ENCODE data around the gene IFNL2. TPM values are rescaled to one million over a fixed set of nuclear protein-coding genes. Genes with fewer than 3 reads are reported as not detected.

Gene IFNL2
- total RNA-seq, 4 donors from 2014 or later: not detected

- Histone ChIP-seq H3K9me3 (no peaks in the 10 kb centered on the region), H3K4me3 (no peak overlapping the region), H3K27me3 (peaks cover 0 to 26% (median 0%) of the 10 kb centered on the region in 4 donors), H3K4me1 (no peaks in the 10 kb centered on the region), H3K27ac (no peak overlapping the region), H3K36me3 (no peaks in the 10 kb centered on the region)
- 68 to 77% methylated on average over 8 to 13 of the region's 17 CpGs for WGBS, 2 donors
- no peak for TF ChIP-seq CTCF (IDR thresholded peaks at IDR 0.05)
- no peak for TF ChIP-seq POLR2A (IDR thresholded peaks at IDR 0.05)
- DNase-seq: no peak
- intact Hi-C loops (cut with DNase I): no loop called here
Measured at GRCh38 chr19:39297931-39298634, 29.9 kb downstream of the IFNL2 start.

- Histone ChIP-seq H3K9me3 (no peaks in the 10 kb centered on the region), H3K27ac (no peak overlapping the region), H3K4me3 (no peak overlapping the region), H3K4me1 (no peaks in the 10 kb centered on the region), H3K27me3 (peaks cover 0 to 38% (median 0%) of the 10 kb centered on the region in 4 donors), H3K36me3 (no peaks in the 10 kb centered on the region)
- no peak for DNase-seq
- intact Hi-C loops (cut with DNase I): no loop called here
- TF ChIP-seq POLR2A (IDR thresholded peaks at IDR 0.05) (no peak), CTCF (IDR thresholded peaks at IDR 0.05) (no peak)
- WGBS, 2 donors: 60 to 71% methylated on average over 7 to 9 of the region's 9 CpGs
Measured at GRCh38 chr19:39299404-39299803, 31.2 kb downstream of the IFNL2 start.

- Histone ChIP-seq H3K4me3 (no peak overlapping the region), H3K27me3 (peaks cover 0 to 42% (median 0%) of the 10 kb centered on the region in 4 donors), H3K4me1 (no peaks in the 10 kb centered on the region), H3K27ac (no peak overlapping the region), H3K36me3 (no peaks in the 10 kb centered on the region), H3K9me3 (no peaks in the 10 kb centered on the region)
- intact Hi-C loops (cut with DNase I): no loop called here
- 91 to 95% methylated on average over 10 of the region's 10 CpGs for WGBS, 2 donors
- DNase-seq: no peak
- TF ChIP-seq POLR2A (IDR thresholded peaks at IDR 0.05): no peak
- no peak for TF ChIP-seq CTCF (IDR thresholded peaks at IDR 0.05)
Measured at GRCh38 chr19:39299832-39300231, 31.6 kb downstream of the IFNL2 start.

- Histone ChIP-seq H3K9me3 (no peaks in the 10 kb centered on the region), H3K27ac (no peak overlapping the region), H3K36me3 (no peaks in the 10 kb centered on the region), H3K27me3 (peaks cover 0 to 54% (median 0%) of the 10 kb centered on the region in 4 donors), H3K4me1 (no peaks in the 10 kb centered on the region), H3K4me3 (no peak overlapping the region)
- TF ChIP-seq CTCF (IDR thresholded peaks at IDR 0.05): no peak
- no peak for TF ChIP-seq POLR2A (IDR thresholded peaks at IDR 0.05)
- DNase-seq: no peak
- WGBS, 2 donors: 67 to 81% methylated on average over 4 of the region's 4 CpGs
- intact Hi-C loops (cut with DNase I): no loop called here
Measured at GRCh38 chr19:39301021-39301420, 32.8 kb downstream of the IFNL2 start.

- TF ChIP-seq CTCF (IDR thresholded peaks at IDR 0.05) (no peak), POLR2A (IDR thresholded peaks at IDR 0.05) (no peak)
- H3K27ac ChIP-seq: no peak overlapping the region
- H3K36me3 ChIP-seq: no peaks in the 10 kb centered on the region
- intact Hi-C loops (cut with DNase I): no loop called here
- no peak for DNase-seq
- peaks cover 0 to 58% (median 0%) of the 10 kb centered on the region in 4 donors for H3K27me3 ChIP-seq
- H3K9me3 ChIP-seq: no peaks in the 10 kb centered on the region
- no peak overlapping the region for H3K4me3 ChIP-seq
- H3K4me1 ChIP-seq: no peaks in the 10 kb centered on the region
- WGBS, 2 donors: 76 to 78% methylated on average over 3 of the region's 3 CpGs
Measured at GRCh38 chr19:39301562-39301961, 33.4 kb downstream of the IFNL2 start.

Data from esophagus squamous epithelium (tissue), 5 donors.